GM10847 (cell line): ENCODE measurements around the gene DLG5.

Experiments
- POLR2A ChIP-seq: IDR thresholded peaks from 2 replicates; pipeline ENCODE4 v1.6.1; 2011; ENCODE audit not compliant: insufficient read length; ENCODE audit errors: extremely low read depth

Gene DLG5

DNA sequence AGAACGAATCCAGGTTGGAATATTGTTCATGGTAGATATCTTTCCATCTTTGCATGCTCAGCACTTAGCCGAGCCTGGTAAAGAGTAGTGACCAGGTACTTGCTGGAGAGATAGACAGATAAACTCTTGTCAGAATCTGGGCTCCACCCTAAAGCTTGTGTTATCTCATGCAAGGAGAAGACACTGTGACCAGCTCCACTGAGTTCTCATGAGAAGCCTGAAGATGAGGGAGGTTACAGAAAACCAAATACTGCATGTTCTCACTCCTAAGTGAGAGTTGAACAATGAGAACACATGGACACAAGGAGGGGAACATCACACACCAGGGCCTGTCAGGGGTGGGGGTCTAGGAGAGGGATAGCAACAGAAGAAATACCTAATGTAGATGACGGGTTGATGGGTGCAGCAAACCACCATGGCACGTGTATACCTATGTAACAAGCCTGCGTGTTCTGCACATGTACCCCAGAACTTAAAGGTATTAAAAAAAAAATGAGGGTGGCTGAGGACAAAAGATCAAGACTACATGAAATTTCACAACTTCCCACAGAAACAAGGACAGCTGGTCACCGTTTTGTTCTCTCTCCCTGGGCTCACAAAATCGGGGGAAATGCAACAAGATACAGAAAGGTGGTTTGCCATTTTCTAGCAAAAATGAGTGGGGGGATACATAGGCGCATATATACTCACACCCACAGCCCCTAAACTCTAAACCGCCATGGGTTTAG lies 17.4 kb downstream of the DLG5 start:
- no peak for TF ChIP-seq POLR2A

DNA sequence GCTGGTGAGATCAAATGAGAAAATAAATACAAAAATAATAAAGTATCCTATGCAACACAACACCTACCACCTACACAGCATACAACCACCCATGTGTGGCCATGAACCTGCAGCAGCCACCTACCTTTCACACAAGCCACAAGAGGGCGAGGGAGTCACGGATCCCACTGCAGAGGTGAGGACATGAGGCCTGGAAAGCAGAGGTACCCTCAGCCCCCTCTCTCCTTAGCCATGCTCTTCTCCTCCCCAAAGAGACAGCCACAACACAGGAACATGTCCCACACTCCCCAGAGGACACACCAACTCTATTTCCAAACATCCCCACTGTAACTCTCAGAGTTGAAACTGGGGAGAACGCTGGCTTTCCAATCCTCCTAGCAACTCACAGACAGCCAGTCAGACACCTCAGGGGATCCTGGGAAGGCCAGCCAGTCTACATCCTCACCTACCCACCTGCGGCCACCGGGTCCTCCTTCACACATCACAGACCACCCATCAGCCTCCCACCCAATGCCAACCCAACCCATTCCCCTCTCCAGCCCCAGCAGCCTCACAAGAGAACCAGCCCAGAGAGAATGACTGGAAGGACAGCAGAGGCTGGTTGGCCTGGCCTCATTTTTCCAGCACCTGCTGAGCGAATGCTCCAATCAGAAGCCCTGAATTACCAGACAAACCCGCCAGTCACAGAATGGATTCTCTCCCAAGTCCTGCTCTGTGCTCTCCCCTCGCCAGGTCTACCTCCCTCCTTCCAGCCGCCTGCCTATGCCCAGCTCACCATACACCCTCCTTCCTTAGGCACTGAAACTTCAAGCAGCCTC lies 18.4 kb downstream of the DLG5 start:
- TF ChIP-seq POLR2A: no peak

GRCh38 chr10:77907462-77907861 lies 19.1 kb downstream of the DLG5 start:
- TF ChIP-seq POLR2A: no peak

GRCh38 chr10:77906951-77907421 lies 19.6 kb downstream of the DLG5 start:
- no peak for TF ChIP-seq POLR2A

DNA sequence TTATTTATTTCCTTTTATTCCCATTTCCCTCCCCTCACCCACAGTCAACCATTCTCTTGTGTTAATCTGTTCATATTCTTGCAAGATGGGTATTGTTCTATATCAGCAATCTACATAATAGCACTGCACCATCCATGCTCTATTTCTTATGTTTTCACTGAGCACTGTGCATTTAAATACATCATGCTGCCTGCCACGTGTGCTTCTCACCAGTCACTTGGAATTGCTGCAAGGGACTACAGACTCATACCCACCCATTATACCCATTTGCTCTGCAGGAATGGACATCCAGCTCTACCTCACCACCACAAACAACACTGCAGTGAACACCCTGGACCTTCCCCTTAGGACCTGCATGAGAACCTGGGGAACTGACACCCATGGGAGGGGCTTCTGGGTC lies 20.8 kb downstream of the DLG5 start:
- TF ChIP-seq POLR2A: no peak

- TF ChIP-seq POLR2A: no peak
Observed at GRCh38 chr10:77905086-77905748, 21.3 kb downstream of the DLG5 start.

GRCh38 chr10:77904100-77904840 lies 22.3 kb downstream of the DLG5 start:
- TF ChIP-seq POLR2A: no peak

DNA sequence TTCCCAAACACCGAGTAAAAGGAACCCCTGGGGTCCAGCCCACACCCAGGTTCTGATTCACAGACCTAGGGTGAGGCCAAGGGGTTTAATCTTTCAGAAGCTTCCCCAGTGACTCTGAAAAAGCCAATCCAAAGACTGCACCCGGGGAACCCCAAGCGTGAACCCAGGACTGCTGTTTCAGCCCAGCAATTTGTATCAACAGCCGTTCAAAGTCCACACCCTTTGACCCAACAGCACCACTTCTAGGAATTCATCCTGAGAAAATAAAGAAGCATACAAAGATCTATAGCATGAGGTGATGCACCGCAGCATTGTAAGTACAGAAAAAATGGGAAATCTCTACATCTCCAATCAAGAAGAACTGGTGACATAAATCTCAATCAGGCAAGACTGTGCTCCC lies 24.4 kb downstream of the DLG5 start:
- no peak for TF ChIP-seq POLR2A

DNA sequence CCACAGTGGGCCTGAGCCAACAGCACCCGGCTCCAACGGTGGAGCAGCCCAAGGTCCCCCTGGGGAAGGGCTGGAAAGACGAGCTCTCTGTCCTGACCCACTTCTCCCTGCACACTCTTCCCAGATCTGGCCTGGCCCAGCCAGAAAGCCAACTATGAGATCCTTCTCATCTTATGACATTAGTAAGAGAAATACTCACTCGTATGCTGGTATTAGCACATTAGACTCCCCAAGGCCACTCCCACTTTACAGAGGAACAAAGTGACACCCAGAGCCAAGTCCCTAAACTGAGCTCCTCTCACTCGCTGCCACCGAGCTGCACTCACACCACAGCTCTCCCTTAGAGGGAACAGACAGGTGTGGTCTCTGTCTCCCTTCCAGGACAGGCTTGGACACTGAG lies 24.8 kb downstream of the DLG5 start:
- TF ChIP-seq POLR2A: no peak

DNA sequence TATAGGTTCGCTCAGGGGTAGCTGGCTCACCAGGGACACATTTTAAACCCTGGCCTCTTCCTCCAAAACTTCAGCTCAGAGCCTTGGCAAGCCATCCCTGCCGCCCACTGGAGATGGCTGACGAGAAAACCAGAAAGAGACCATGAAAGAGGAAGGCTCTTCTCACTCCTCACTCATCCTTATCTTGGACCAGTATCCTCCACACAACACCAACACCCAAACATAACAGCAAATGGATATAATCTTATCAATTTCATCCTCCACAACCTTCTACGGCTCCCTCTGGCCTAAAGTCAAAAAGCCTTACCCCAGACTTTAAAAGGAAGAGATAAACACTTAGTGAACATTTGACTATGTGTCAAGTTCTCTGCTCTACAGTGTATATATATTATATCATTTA lies 26.9 kb downstream of the DLG5 start:
- no peak for TF ChIP-seq POLR2A

DNA sequence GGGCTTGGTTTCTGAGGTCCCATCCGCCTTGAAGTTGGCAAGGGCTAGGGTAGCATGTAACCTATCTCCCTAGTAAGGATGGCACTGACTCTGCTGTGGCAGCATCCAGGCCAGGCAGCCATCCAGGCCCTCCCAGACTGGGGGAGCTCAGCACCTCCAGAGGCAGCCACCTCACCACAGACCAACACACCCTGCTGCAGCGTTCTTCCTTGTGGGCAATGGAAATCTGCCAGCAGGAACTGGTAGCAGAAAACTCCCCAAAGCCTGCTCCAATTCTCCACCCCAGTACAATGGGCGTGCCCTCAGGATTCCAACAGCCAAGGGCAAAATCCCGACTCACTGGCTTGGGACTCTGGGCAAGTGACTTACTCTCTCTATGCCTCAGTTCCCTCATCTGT lies 27.5 kb downstream of the DLG5 start:
- no peak for TF ChIP-seq POLR2A

- TF ChIP-seq POLR2A: no peak
Observed at GRCh38 chr10:77898323-77899079, 28.1 kb downstream of the DLG5 start.

DNA sequence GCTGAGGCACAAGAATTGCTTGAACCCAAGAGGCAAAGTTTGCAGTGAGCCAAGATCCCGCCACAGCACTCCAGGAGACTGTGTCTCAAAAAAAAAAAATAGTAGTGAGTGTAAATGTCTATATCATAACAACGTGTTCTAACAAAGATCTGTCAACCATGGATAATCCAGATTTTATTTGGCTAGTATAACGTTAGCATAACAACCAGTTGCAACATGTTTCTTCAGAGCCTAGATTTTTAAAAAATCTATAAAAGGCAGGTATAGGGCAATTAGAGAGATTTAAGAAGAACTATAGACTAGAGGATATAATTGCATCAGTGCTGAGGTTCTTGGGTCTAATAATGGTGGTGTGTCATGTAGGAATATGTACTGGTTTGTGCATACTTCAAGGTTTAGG lies 30.5 kb downstream of the DLG5 start:
- no peak for TF ChIP-seq POLR2A

GRCh38 chr10:77894058-77894457 lies 32.5 kb downstream of the DLG5 start:
- TF ChIP-seq POLR2A: no peak
